Measurements from ENCODE around the gene CCT7. TPM values are rescaled to one million over a fixed set of nuclear protein-coding genes. Genes with fewer than 3 reads are reported as not detected.

CCT7 gene
- total and polyA plus RNA-seq, 2 donors (not counting 1 experiment from before 2014, with no cell fraction given), result 94.4 to 160 TPM

- Histone ChIP-seq H3K27me3 (replicated peaks in 1 of 4; ENCODE audit: control extremely low read depth in 1 of 4, control insufficient read depth in 3 of 4, insufficient read depth in 4 of 4, low read length in 3 of 4) (peaks cover 0 to 32% (median 25%) of the 10 kb centered on the region in 4 experiments), H3K36me3 (replicated peaks in 1 of 2; ENCODE audit: control extremely low read depth in 1 of 2, control insufficient read depth in 1 of 2, extremely low read depth in 1 of 2, insufficient read depth in 2 of 2, low read length in 1 of 2) (no peaks in the 10 kb centered on the region), H3K4me1 (ENCODE audit: control insufficient read depth in 2 of 2, insufficient read depth in 2 of 2, low read length in 2 of 2) (no peaks in the 10 kb centered on the region), H4K20me1 (ENCODE audit: control insufficient read depth, insufficient read depth, low read length, poor library complexity, severe bottlenecking) (no peaks in the 10 kb centered on the region), H3K27ac (ENCODE audit: low read length in 2 of 2) (no peak overlapping the region), H3K4me3 (ENCODE audit: control extremely low read depth in 1 of 5, extremely low read depth in 1 of 5, insufficient read depth in 1 of 5, low read depth in 2 of 5, low read length in 4 of 5) (no peak overlapping the region), H3K9ac (ENCODE audit: low read length) (no peak overlapping the region), H2AFZ (ENCODE audit: insufficient read depth, low read depth, low read length, poor library complexity, severe bottlenecking) (no peak overlapping the region), H3K79me2 (ENCODE audit: control insufficient read depth, insufficient read depth, low read length) (no peaks in the 10 kb centered on the region), H3K4me2 (replicated peaks; ENCODE audit: low read depth, low read length, poor library complexity, severe bottlenecking) (no peak overlapping the region), H3K9me3 (ENCODE audit: control extremely low read depth in 1 of 3, control insufficient read depth in 2 of 3, insufficient read depth in 1 of 3, low read length in 2 of 3) (no peaks in the 10 kb centered on the region)
- ATAC-seq (ENCODE audit: low read depth) (no peak), DNase-seq (no peak)
- TF ChIP-seq, protein P1, sequence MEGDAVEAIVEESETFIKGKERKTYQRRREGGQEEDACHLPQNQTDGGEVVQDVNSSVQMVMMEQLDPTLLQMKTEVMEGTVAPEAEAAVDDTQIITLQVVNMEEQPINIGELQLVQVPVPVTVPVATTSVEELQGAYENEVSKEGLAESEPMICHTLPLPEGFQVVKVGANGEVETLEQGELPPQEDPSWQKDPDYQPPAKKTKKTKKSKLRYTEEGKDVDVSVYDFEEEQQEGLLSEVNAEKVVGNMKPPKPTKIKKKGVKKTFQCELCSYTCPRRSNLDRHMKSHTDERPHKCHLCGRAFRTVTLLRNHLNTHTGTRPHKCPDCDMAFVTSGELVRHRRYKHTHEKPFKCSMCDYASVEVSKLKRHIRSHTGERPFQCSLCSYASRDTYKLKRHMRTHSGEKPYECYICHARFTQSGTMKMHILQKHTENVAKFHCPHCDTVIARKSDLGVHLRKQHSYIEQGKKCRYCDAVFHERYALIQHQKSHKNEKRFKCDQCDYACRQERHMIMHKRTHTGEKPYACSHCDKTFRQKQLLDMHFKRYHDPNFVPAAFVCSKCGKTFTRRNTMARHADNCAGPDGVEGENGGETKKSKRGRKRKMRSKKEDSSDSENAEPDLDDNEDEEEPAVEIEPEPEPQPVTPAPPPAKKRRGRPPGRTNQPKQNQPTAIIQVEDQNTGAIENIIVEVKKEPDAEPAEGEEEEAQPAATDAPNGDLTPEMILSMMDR (IDR thresholded peaks at IDR 0.05), result no peak
- no peak for TF ChIP-seq EZH2 (IDR thresholded peaks at IDR 0.05; ENCODE audit: borderline replicate concordance, insufficient read depth, low read depth, low read length, poor library complexity, severe bottlenecking)
- Mint-ChIP-seq H3K27ac (no peak overlapping the region), H3K9me3 (ENCODE audit: insufficient read depth) (no peaks in the 10 kb centered on the region), H3K4me3 (no peak overlapping the region), H3K4me1 (no peaks in the 10 kb centered on the region), H3K27me3 (peaks cover 54% of the 10 kb centered on the region)
- POLR2A ChIA-PET, result no interaction called here
- CTCF ChIA-PET, result interaction anchor here (0.7 to 1.1 kb wide), 2 partner anchors 64 to 416 kb away, joined by 4 to 6 read pairs; no protein-coding TSS in a partner anchor
- WGBS (ENCODE audit: insufficient coverage), result 71% methylated on average over 1 of the region's 4 CpGs
- intact Hi-C loops (cut with micrococcal nuclease), result no loop called here
Measured at GRCh38 chr2:73301636-73302035, 67.5 kb downstream of the CCT7 start.

Small RNAs within 50 kb of the gene (small RNA-seq; reads per million reads assigned to genes)
- gene RNU6-111P (ENCODE audit: insufficient read length, low read depth, low replicate concordance), result not detected

Other genes starting within 250 kb of the CCT7 start
- 16.9 and 17.8 TPM in 2 replicates for gene SFXN5, start 162.6 kb upstream of the CCT7 start, total RNA-seq
- 6.9 and 8.0 TPM in 2 replicates for gene SFXN5, start 162.6 kb upstream of the CCT7 start, polyA plus RNA-seq
- 4.6 and 5.1 TPM in 2 replicates for gene RAB11FIP5, start 121.4 kb upstream of the CCT7 start, total RNA-seq
- gene RAB11FIP5, start 121.4 kb upstream of the CCT7 start, polyA plus RNA-seq, result 1.7 and 1.8 TPM in 2 replicates
- gene NOTO, start 31.7 kb upstream of the CCT7 start, total RNA-seq, result not detected in 2 replicates
- gene NOTO, start 31.7 kb upstream of the CCT7 start, polyA plus RNA-seq, result not detected in 2 replicates
- 39.2 and 41.0 TPM in 2 replicates for gene SMYD5, start 20.1 kb upstream of the CCT7 start, total RNA-seq
- gene SMYD5, start 20.1 kb upstream of the CCT7 start, polyA plus RNA-seq, result 31.9 and 35.2 TPM in 2 replicates
- gene PRADC1, start 1.1 kb upstream of the CCT7 start, total RNA-seq, result 2.3 and 4.2 TPM in 2 replicates
- gene PRADC1, start 1.1 kb upstream of the CCT7 start, polyA plus RNA-seq, result 3.3 and 4.6 TPM in 2 replicates
- gene FBXO41, start 50.2 kb downstream of the CCT7 start, total RNA-seq, result 23.7 and 25.2 TPM in 2 replicates
- gene FBXO41, start 50.2 kb downstream of the CCT7 start, polyA plus RNA-seq, result 21.8 and 29.6 TPM in 2 replicates
- 0.30 and 0.41 TPM in 2 replicates for gene EGR4, start 59.2 kb downstream of the CCT7 start, total RNA-seq
- 2.6 and 2.7 TPM in 2 replicates for gene EGR4, start 59.2 kb downstream of the CCT7 start, polyA plus RNA-seq
- 32.1 and 33.1 TPM in 2 replicates for gene ALMS1, start 151.5 kb downstream of the CCT7 start, total RNA-seq
- gene ALMS1, start 151.5 kb downstream of the CCT7 start, polyA plus RNA-seq, result 4.6 and 4.8 TPM in 2 replicates